ENCODE measurements around the gene MARCHF2.
"Not testable (repeated sequence)": the region's sequence is repeated elsewhere in the genome, so short reads cannot be mapped to it uniquely, and the experiment has no call there.

MARCHF2 gene

DNA sequence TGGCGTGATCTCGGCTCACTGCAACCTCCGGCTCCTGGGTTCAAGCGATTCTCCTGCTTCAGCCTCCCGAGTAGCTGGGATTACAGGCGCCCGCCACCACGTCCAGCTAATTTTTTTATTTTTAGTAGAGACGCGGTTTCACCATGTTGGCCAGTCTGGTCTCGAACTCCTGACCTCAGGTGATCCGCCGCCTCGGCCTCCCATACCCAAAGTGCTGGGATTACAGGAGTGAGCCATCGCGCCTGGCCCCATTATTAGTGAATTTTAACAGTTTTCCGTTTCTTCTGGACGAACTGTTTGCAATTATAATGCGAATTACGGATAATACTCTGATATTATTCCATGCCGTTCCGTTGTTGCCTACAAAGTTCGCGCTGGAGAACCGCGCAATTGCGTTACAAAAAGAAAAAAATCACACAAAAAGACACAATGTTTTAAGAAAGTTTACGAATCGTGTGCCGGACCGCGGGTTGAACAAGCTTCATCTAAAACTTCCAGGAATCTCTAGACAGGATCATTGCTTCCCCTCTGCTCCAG lies 31.1 kb downstream of the MARCHF2 start:
- ChIA-PET CTCF (interaction anchor here (0.6 to 1.7 kb wide), 6 partner anchors 8 to 1182 kb away, joined by 3 to 5 read pairs (median 4); no protein-coding TSS in a partner anchor), POLR2A (interaction anchor here (0.6 to 1.6 kb wide), 6 partner anchors 11 to 65 kb away, joined by 3 to 13 read pairs (median 5); partner anchors contain the start of gene MARCHF2)
- 40% methylated on average over 30 of the region's 32 CpGs for WGBS (ENCODE audit: insufficient coverage)
- Histone ChIP-seq H3K27ac (ENCODE audit: insufficient read depth in 1 of 2, low read depth in 1 of 2, low read length in 2 of 2, poor library complexity in 1 of 2, severe bottlenecking in 2 of 2) (peak overlapping the region; percentile 54 to 98), H3K36me3 (ENCODE audit: control insufficient read depth in 4 of 4, insufficient read depth in 4 of 4, low read length in 3 of 4) (peaks cover 4 to 20% (median 11%) of the 10 kb centered on the region in 4 experiments), H3K4me1 (ENCODE audit: control extremely low read depth in 1 of 4, control insufficient read depth in 4 of 4, insufficient read depth in 4 of 4, low read length in 3 of 4) (peaks cover 21 to 41% (median 30%) of the 10 kb centered on the region in 4 experiments), H3K4me3 (ENCODE audit: control insufficient read depth in 1 of 7, extremely low read depth in 1 of 7, insufficient read depth in 4 of 7, low read depth in 2 of 7, low read length in 6 of 7) (peak overlapping the region; percentile 83 to 97 (median 93))
- not testable (repeated sequence) for DNase-seq; H3K27me3 ChIP-seq (replicated peaks in 2 of 5; ENCODE audit: control insufficient read depth in 4 of 5, insufficient read depth in 5 of 5, low read length in 4 of 5); H3K9me3 ChIP-seq (ENCODE audit: control extremely low read depth in 1 of 5, control insufficient read depth in 4 of 5, insufficient read depth in 2 of 5, low read depth in 1 of 5, low read length in 4 of 5)

DNA sequence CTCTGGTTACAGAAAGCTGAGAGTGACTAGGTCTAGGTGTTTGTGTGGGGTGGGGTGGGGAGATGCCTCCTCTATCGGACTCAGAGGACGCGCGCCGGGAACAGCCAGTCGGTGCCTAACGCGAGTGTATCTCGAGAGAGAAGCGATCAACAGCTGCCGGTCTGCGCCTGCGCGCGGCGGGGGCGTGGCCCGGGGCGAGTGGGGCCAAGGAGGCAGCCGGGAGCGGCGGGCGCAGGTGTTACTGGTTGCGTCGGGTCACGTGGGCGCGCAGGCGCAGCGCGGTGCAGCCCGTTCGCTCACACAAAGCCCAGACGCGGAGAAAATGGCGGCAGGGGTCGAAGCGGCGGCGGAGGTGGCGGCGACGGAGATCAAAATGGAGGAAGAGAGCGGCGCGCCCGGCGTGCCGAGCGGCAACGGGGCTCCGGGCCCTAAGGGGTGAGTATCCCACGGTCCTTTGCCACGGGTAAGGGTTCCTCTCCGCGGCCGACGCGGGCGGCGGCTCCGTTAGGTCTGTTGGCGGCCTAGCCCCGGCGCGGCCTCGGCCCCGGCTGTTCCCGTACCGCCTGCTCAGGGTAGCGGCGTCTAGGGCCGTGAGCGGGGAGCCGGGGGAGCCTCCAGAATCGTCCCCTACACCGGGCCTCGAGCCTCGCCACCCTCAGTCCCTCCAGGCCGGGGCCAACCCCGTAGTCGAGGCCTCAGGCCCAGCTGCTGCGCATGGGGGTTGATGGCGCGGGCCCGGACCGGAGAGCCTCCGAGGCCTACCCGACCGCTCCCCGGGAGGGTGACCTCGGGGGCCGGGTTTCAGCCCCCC lies 31.8 kb downstream of the MARCHF2 start, which contains the start of gene HNRNPM:
TSS of gene HNRNPM (plus strand) at position 299 of the 811 bp plus-strand sequence. CDS start at position 323, 24 bp downstream.
- no peaks in the 10 kb centered on the region for H3K9me3 ChIP-seq (ENCODE audit: control extremely low read depth in 1 of 5, control insufficient read depth in 4 of 5, insufficient read depth in 2 of 5, low read depth in 1 of 5, low read length in 4 of 5)
- CTCF ChIA-PET, result interaction anchor here (0.6 to 1.7 kb wide), 7 partner anchors 9 to 1181 kb away, joined by 3 to 5 read pairs (median 4); no protein-coding TSS in a partner anchor
- H3K36me3 ChIP-seq (ENCODE audit: control insufficient read depth in 4 of 4, insufficient read depth in 4 of 4, low read length in 3 of 4), result peaks cover 4 to 23% (median 11%) of the 10 kb centered on the region in 4 experiments
- peak within 1 kb of the TSS; percentile 83 to 97 (median 93) for H3K4me3 ChIP-seq (ENCODE audit: control insufficient read depth in 1 of 7, extremely low read depth in 1 of 7, insufficient read depth in 4 of 7, low read depth in 2 of 7, low read length in 6 of 7)
- peak; percentile 97 to 99 (median 98) for DNase-seq
- POLR2A ChIA-PET, result interaction anchor here (0.6 to 1.6 kb wide), 7 partner anchors 12 to 191 kb away, joined by 3 to 13 read pairs (median 3); partner anchors contain the start of gene MARCHF2
- peak within 1 kb of the TSS; percentile 97 to 98 for H3K27ac ChIP-seq (ENCODE audit: insufficient read depth in 1 of 2, low read depth in 1 of 2, low read length in 2 of 2, poor library complexity in 1 of 2, severe bottlenecking in 2 of 2)
- H3K27me3 ChIP-seq (replicated peaks in 2 of 5; ENCODE audit: control insufficient read depth in 4 of 5, insufficient read depth in 5 of 5, low read length in 4 of 5), result no peaks in the 10 kb centered on the region
- peaks cover 22 to 44% (median 34%) of the 10 kb centered on the region in 4 experiments for H3K4me1 ChIP-seq (ENCODE audit: control extremely low read depth in 1 of 4, control insufficient read depth in 4 of 4, insufficient read depth in 4 of 4, low read length in 3 of 4)
- WGBS (ENCODE audit: insufficient coverage), result 0% methylated on average over 72 of the region's 93 CpGs

DNA sequence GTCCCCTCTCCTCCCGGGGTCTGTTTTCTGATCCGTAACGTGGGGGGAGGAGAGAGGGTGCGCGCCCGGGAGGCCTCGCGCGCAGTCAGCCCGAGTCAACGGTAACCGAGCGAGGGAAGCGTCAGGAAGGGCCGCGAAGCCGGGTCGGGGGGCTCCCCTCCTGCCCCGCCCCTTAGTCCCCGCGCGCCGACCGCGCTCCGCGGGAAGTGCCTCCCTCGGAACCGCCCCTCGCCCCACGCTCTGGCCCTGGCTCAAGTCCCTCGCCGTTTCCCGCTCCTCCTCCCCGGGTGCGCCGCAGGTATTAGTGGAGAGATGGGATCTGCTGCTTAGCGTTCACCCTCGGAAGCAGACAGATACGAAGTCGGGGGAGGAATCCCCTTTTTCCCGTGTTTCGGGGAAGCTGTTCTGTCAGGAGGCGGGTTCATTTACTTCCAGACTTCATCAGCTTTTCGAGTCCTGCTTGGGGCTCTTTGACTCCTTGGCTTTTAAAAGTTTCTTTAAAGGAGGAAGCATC lies 32.4 kb downstream of the MARCHF2 start:
- under 1% methylated on average over 34 of the region's 45 CpGs for WGBS (ENCODE audit: insufficient coverage)

DNA sequence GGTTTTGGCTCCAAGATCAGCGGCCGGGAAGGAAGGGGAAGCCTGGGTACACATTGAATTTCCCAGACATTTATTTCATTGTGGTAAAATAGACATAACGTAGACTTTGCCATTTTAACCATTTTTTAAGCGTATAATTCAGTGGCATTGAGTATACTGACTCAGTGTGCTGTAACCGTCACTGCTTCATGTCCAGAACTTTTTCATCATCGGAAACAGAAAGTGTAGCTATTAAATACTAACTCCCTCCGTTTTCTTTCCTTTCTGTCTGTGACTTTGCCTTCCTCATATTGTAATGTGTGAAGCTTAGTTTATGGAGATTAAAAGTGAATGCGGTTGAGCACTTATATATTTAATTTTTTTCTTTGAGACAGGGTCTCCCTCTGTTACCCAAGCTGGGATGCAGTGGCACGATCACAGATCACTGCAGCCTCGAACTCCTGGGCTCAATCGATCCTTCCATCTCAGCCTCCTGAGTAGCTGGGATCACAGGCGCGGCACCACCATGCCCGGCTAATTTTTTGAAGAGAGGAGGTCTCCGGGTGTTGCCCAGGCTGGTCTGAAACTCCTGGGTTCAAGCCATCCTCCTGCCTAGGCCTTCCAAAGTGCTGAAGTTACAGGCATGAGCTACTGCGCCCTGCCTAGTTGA lies 33.1 kb downstream of the MARCHF2 start:
- CTCF ChIA-PET, result interaction anchor here (0.6 to 2.8 kb wide), 9 partner anchors 9 to 93 kb away, joined by 3 to 14 read pairs (median 8); partner anchors contain the start of gene MARCHF2
- H3K27ac ChIP-seq (ENCODE audit: insufficient read depth in 1 of 2, low read depth in 1 of 2, low read length in 2 of 2, poor library complexity in 1 of 2, severe bottlenecking in 2 of 2), result peak overlapping the region; percentile 97 to 98
- H3K4me3 ChIP-seq (ENCODE audit: control insufficient read depth in 1 of 7, extremely low read depth in 1 of 7, insufficient read depth in 4 of 7, low read depth in 2 of 7, low read length in 6 of 7), result peak overlapping the region; percentile 82 to 97 (median 93)
- no peak for DNase-seq
- peaks cover 4 to 28% (median 12%) of the 10 kb centered on the region in 4 experiments for H3K36me3 ChIP-seq (ENCODE audit: control insufficient read depth in 4 of 4, insufficient read depth in 4 of 4, low read length in 3 of 4)
- no peaks in the 10 kb centered on the region for H3K27me3 ChIP-seq (replicated peaks in 2 of 5; ENCODE audit: control insufficient read depth in 4 of 5, insufficient read depth in 5 of 5, low read length in 4 of 5)
- peaks cover 22 to 49% (median 35%) of the 10 kb centered on the region in 4 experiments for H3K4me1 ChIP-seq (ENCODE audit: control extremely low read depth in 1 of 4, control insufficient read depth in 4 of 4, insufficient read depth in 4 of 4, low read length in 3 of 4)
- no peaks in the 10 kb centered on the region for H3K9me3 ChIP-seq (ENCODE audit: control extremely low read depth in 1 of 5, control insufficient read depth in 4 of 5, insufficient read depth in 2 of 5, low read depth in 1 of 5, low read length in 4 of 5)
- 96% methylated on average over 7 of the region's 16 CpGs for WGBS (ENCODE audit: insufficient coverage)
- POLR2A ChIA-PET, result no interaction called here

More for the DNA sequence above, 32.4 kb downstream of the MARCHF2 start:
- Histone ChIP-seq H3K27ac (ENCODE audit: insufficient read depth in 1 of 2, low read depth in 1 of 2, low read length in 2 of 2, poor library complexity in 1 of 2, severe bottlenecking in 2 of 2) (peak overlapping the region; percentile 97 to 98), H3K4me3 (ENCODE audit: control insufficient read depth in 1 of 7, extremely low read depth in 1 of 7, insufficient read depth in 4 of 7, low read depth in 2 of 7, low read length in 6 of 7) (peak overlapping the region; percentile 82 to 97 (median 93)), H3K27me3 (replicated peaks in 2 of 5; ENCODE audit: control insufficient read depth in 4 of 5, insufficient read depth in 5 of 5, low read length in 4 of 5) (no peaks in the 10 kb centered on the region), H3K36me3 (ENCODE audit: control insufficient read depth in 4 of 4, insufficient read depth in 4 of 4, low read length in 3 of 4) (peaks cover 4 to 28% (median 12%) of the 10 kb centered on the region in 4 experiments), H3K4me1 (ENCODE audit: control extremely low read depth in 1 of 4, control insufficient read depth in 4 of 4, insufficient read depth in 4 of 4, low read length in 3 of 4) (peaks cover 22 to 47% (median 35%) of the 10 kb centered on the region in 4 experiments), H3K9me3 (ENCODE audit: control extremely low read depth in 1 of 5, control insufficient read depth in 4 of 5, insufficient read depth in 2 of 5, low read depth in 1 of 5, low read length in 4 of 5) (no peaks in the 10 kb centered on the region)
- ChIA-PET POLR2A (interaction anchor here (0.6 to 1.6 kb wide), 2 partner anchors 33 to 191 kb away, joined by 3 to 13 read pairs; partner anchors contain the start of gene MARCHF2), CTCF (interaction anchor here (0.6 to 2.8 kb wide), 7 partner anchors 9 to 92 kb away, joined by 3 to 14 read pairs (median 8); partner anchors contain the start of gene MARCHF2)
- DNase-seq, result peak; percentile 45 to 58 (median 46)

DNA sequence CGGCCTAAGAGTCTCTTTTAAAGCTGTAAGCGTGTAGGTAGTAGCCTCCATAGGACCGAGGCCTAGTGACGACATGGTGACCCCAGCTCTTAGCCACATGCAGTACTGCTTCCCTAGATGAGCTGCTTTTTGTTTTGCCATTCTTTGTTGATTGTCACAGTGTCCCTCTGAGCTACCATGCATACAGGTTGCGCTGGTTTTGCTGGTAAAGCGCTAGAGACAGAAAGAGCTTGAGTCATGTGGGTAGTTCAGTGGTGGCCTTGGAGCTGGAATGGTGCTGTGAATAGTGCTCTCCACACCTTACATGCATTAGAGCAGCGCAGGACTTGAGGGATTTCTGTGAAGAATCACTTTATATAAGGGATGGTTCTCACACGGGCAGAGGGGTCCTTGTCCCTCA lies 36.7 kb downstream of the MARCHF2 start:
- no peak for DNase-seq
- H3K27ac ChIP-seq (ENCODE audit: insufficient read depth in 1 of 2, low read depth in 1 of 2, low read length in 2 of 2, poor library complexity in 1 of 2, severe bottlenecking in 2 of 2), result no peak overlapping the region
- peaks cover 11 to 56% (median 28%) of the 10 kb centered on the region in 4 experiments for H3K36me3 ChIP-seq (ENCODE audit: control insufficient read depth in 4 of 4, insufficient read depth in 4 of 4, low read length in 3 of 4)
- 100% methylated on average over 5 of the region's 8 CpGs for WGBS (ENCODE audit: insufficient coverage)
- no peaks in the 10 kb centered on the region for H3K27me3 ChIP-seq (replicated peaks in 2 of 5; ENCODE audit: control insufficient read depth in 4 of 5, insufficient read depth in 5 of 5, low read length in 4 of 5)
- no peaks in the 10 kb centered on the region for H3K9me3 ChIP-seq (ENCODE audit: control extremely low read depth in 1 of 5, control insufficient read depth in 4 of 5, insufficient read depth in 2 of 5, low read depth in 1 of 5, low read length in 4 of 5)
- ChIA-PET POLR2A (interaction anchor here (1.7 kb wide), 1 partner anchor 8 kb away, joined by 5 read pairs; no protein-coding TSS in a partner anchor), CTCF (interaction anchor here (0.8 to 2.4 kb wide), 4 partner anchors 17 to 96 kb away, joined by 3 to 8 read pairs (median 5); partner anchors contain the start of gene MARCHF2)
- peaks cover 20 to 65% (median 43%) of the 10 kb centered on the region in 4 experiments for H3K4me1 ChIP-seq (ENCODE audit: control extremely low read depth in 1 of 4, control insufficient read depth in 4 of 4, insufficient read depth in 4 of 4, low read length in 3 of 4)
- no peak overlapping the region for H3K4me3 ChIP-seq (ENCODE audit: control insufficient read depth in 1 of 7, extremely low read depth in 1 of 7, insufficient read depth in 4 of 7, low read depth in 2 of 7, low read length in 6 of 7)

DNA sequence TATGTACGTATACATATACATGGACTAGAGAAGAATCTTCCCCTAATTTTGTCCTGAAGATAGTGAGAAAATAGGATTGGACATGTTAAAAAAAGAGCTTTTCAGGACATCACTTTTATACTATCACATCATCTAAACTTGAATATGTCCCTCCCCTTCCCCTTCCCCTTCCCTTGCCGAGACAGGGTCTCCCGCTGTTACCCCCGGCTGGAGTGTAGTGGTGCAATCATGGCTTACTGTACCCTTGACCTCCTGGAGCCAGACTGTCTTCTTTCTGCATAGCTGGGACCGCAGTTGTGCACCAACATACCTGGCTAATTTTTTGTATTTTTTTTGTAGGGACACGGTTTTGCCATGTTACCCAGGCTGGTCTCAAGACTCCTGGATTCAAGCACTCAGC lies 38.3 kb downstream of the MARCHF2 start:
- no peak overlapping the region for H3K4me3 ChIP-seq (ENCODE audit: control insufficient read depth in 1 of 7, extremely low read depth in 1 of 7, insufficient read depth in 4 of 7, low read depth in 2 of 7, low read length in 6 of 7)
- 81% methylated on average over 4 of the region's 6 CpGs for WGBS (ENCODE audit: insufficient coverage)
- CTCF ChIA-PET, result interaction anchor here (0.6 to 1.4 kb wide), 2 partner anchors 41 to 860 kb away, joined by 3 to 4 read pairs; no protein-coding TSS in a partner anchor
- no peak for DNase-seq
- H3K4me1 ChIP-seq (ENCODE audit: control extremely low read depth in 1 of 4, control insufficient read depth in 4 of 4, insufficient read depth in 4 of 4, low read length in 3 of 4), result peaks cover 14 to 56% (median 34%) of the 10 kb centered on the region in 4 experiments
- H3K36me3 ChIP-seq (ENCODE audit: control insufficient read depth in 4 of 4, insufficient read depth in 4 of 4, low read length in 3 of 4), result peaks cover 14 to 71% (median 36%) of the 10 kb centered on the region in 4 experiments
- POLR2A ChIA-PET, result no interaction called here
- H3K9me3 ChIP-seq (ENCODE audit: control extremely low read depth in 1 of 5, control insufficient read depth in 4 of 5, insufficient read depth in 2 of 5, low read depth in 1 of 5, low read length in 4 of 5), result no peaks in the 10 kb centered on the region
- H3K27me3 ChIP-seq (replicated peaks in 2 of 5; ENCODE audit: control insufficient read depth in 4 of 5, insufficient read depth in 5 of 5, low read length in 4 of 5), result no peaks in the 10 kb centered on the region
- peak overlapping the region in 1 of 2 experiments; percentile 15 for H3K27ac ChIP-seq (ENCODE audit: insufficient read depth in 1 of 2, low read depth in 1 of 2, low read length in 2 of 2, poor library complexity in 1 of 2, severe bottlenecking in 2 of 2)

All from common myeloid progenitor, CD34-positive (primary cell).